ENCODE measurements around the gene TBC1D5.

The TBC1D5 gene

DNA sequence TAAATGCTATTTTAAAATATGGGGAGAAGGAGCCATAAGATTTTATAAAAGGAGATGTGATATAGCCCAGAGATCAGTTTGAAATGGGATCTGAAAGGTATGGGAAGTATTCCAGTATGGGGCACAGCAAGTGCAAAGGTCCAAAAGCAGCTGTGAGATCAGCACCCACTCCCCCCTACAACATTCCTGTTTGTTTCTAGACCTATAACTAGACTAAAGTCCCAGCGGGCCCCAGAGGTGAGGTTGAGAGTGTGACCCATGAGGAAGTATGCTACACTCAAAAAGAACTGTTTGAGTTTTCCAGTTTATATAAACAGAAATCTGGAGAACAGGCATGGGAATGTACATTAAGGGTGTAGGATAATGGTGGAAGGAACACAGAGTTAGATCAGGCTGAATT lies 152.5 kb downstream of the TBC1D5 start:
- no peak for DNase-seq (ENCODE audit: low read depth in 2 of 2)

DNA sequence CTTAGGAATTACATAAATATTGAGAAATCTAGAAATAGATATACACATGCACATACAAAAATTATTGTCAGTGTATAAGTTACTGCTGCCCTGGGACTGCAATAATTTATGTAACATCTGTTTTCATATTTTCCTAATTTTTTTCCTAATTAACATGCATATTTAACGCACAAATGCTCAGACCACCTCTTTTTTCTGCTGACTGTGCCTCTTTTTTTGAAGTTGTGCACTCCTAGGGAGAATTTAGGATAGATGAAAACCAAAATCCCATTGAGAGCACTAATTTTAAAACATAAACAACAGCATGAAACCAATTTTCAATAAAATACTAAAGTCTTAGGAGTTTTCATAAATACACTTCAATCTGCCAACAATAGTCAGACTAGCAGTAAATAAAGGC lies 154.0 kb downstream of the TBC1D5 start:
- DNase-seq (ENCODE audit: low read depth in 2 of 2), result no peak

DNA sequence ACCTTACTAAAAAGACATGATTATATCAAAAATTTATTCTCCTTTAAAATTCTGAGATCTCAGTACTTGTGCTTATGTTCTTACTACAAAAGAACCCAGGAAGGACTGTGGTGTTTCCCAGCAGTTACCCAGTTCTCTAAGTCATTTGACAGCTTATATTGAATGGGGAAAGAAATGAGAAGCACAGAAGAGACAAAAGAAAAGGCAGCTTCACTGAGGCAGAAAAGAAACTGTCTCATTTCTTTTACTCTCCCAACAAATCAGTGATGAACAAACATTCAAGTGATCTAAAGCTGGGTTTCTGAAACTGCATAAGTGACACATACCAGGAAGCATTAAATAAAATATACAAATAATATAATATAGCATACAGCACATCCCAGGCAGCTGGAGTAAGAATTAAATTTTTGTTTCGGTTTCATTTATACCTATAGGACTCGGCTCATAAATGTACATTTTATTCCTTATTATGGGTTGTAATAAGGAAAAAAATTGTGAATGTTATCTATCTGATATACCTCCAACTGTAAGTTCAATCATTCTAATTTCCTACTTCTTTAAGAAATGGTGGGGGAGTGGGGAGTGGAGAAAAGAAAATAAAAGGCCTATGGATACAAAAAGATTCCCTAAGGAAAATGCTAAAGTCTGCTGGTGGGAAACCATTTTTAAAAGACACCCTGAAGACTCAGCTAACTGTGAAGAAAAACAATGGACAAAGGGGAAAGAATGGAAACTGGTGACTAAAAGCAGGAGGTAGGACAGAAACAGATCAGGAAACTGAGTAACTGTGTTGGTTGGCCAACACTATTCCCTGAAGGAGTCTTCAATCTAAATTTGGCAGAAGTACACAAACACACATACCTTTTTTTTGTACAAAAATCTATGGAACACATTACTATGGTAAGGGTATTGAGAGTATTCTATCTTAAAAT lies 156.8 kb downstream of the TBC1D5 start:
- no peak for DNase-seq (ENCODE audit: low read depth in 2 of 2)

DNA sequence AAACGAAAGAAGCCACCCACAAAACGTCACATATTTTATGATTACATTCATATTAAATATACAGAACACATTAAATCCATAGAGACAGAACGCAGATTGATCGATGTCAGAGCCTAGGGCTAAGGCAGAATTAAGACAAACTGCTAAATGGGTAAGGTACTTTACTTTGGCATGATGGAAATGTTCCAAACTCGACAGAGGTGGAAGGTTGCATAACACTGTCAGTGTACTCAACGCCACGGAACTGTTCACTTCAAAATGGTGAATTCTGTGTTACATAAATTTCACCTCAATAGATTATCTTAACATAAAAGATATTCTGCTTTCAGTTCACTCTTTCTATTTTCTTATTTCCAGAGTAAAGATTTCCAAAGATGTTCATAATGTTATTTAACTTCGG lies 158.4 kb downstream of the TBC1D5 start:
- DNase-seq (ENCODE audit: low read depth in 2 of 2), result no peak

DNA sequence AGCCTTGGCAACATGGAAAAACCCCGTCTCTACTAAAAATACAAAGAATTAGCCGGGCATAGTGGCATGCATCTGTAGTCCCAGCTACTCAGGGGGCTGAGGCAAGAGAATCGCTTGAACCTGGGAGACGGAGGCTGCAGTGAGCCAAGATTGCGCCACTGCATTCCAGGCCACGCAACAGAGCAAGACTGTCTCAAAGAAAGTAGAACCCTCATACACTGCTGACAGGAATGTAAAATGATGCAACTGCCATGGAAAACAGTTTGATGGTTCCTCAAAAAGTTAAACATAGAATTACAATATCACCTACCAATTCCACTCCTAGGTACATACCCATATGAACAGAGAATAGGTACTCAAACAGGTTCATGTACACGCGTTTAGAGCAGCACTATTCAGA lies 158.9 kb downstream of the TBC1D5 start:
- DNase-seq (ENCODE audit: low read depth in 2 of 2), result no peak

DNA sequence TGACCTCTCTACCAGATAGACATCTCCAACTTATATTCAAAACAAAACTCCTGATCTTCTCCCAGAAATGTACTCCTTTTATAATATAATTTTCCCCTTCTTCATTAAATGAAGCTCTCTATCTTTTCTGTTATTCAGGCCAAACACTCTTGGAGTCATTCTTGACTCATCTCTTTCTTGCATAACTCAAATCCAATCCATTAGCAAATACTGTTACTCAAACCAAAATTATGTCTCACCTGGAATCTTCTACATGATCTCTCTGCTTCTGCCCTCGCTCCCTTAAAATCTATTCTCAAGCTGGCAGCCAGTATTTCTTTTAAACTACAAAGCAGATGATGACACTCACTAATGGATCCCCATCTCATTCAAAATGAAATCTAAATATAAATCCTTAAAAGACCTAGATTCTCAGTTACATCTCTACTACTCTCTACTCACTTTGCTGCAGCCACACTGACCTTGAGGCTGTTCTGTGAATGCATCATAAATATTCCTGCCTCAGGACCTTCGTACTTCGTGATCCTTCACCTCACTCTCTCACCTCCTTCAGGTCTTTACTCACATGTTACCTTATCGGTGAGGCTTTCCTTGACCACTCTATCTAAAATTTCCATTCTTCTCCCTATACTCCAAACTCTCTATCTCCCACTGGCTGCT lies 160.9 kb downstream of the TBC1D5 start:
- no peak for DNase-seq (ENCODE audit: low read depth in 2 of 2)

DNA sequence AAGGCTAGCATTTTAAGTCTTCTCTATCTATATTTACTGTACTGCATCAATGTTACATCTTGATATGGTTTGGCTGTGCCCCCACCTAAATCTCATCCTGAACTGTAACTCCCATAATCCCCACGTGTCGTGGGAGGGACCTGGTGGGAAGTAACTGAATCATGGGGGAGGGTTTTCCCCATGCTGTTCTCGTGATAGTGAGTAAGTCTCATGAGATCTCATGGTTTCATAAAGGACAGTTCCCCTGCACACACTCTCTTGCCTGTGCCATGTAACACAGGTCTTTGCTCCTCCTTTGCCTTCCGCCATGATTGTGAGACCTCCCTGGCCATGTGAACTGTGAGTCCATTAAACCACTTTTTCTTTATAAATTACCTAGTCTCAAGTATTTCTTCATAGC lies 161.5 kb downstream of the TBC1D5 start:
- DNase-seq (ENCODE audit: low read depth in 2 of 2), result no peak

DNA sequence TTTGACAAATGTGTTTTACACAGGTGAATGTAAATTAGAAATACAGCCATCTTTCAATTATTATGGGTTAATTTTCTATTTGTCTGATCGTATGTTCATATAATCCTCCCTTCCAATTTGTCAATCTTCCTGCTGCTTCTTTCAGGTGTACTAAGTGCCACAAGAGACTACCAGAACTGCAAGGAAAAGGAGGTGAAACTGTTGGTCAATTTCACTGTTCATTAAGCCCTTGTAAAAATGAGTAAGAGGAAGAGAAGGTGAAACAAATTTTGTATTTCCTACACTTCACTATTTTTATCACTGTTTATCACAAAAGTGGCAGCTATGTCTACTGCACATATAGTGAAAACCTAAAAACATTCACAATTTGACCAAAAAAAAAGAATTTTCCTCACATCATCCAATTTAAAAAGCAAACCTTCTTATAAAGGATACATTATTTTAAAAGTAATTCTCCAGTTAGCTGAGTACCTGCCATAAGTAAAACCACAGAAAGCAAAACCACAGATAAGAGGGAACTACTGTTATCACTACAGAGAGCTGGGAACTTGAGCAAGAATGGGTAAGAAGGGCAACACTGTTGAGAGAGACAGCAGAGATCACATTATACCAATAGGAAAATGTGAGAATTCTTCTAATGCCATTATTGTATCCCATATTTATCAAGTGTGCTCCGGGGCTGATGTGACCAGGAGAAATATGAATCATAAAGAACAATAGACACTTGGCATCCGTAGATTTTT lies 163.0 kb downstream of the TBC1D5 start:
- no peak for DNase-seq (ENCODE audit: low read depth in 2 of 2)

DNA sequence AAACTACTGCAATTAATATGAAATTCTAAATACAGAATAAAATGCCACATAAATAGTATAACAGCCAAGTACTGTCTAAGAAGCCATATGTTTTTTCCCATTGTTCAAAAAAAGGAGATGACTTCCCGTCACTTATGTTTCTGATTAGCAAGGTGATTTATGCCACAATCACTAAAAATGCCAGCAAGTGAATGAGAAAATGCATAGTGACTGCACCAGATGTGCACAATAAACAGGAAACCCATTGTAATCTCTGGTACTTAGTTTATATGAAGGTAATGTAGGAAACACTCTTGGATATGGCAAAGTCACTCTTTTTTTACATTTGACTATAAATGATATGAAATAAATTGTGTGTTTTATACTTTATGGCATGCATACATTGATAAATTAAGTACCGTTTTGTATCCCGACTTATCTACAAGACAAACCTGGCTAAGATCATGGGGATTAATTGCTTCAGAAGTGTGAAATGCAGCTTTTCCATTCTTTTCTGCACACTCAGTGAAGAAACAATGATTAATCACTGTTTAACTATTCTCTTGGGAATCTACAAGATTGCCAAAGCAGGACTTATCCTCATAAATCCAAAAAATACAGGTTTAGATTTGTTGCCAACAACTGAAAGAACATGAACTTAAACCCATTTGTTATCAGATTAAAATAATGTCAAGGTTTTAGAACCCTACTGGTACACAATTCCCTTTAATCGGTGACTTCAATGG lies 164.5 kb downstream of the TBC1D5 start:
- DNase-seq (ENCODE audit: low read depth in 2 of 2), result peak; percentile 60 to 62

DNA sequence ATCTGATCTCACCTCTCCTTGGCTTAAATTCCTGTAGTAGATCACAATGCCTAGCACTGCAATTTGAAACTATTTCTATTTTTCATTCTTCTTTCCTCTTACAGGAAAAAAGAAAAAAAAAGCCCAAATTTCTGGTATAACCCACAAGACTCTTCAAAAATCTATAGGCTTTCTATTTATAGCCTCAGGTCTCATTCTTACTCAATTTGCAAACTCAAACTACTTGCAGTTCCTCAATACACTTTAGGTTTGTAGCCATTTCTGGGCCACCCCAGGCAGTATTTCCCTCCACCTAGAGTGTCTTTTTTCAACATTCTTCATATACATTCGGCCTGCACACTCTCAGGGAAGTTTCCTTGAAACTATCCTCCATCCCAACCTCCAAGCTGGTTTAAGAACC lies 169.0 kb downstream of the TBC1D5 start:
- DNase-seq (ENCODE audit: low read depth in 2 of 2), result no peak

DNA sequence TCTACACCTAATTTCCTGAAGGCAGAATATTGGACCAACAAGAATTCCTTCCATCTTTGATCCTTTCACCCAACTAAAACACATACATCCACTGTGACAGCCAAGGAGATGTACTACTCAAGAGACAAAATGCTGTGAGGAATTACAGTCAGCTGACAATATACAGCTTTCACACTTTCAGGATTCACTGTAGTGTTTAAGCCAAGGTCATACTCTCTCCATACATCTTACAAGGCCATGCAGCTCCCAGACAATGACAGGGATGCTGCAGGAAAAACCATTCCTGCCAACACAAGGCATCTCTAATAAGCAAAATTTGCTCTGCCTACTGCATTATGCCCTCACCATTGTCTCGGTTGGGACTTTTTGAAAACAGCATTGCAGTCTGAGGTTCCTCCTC lies 170.7 kb downstream of the TBC1D5 start:
- DNase-seq (ENCODE audit: low read depth in 2 of 2), result no peak

DNA sequence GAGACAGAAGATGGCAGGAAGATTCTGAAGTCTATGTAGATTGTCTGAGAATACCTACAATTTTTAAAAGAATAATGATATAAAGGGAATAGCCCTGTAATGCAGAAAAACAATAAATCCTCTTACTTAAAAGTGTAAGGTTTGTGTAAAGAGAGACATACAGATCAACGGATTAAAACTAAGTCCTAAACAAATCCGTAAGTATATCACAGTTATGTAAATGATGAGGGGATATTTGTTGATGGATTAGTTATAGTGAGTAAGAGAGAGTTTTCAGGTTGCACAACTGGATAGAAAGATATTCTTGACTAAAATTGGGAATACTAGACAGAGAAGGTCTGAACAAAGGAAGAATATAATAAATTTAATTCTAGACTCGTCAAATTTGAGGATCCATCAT lies 179.6 kb downstream of the TBC1D5 start:
- DNase-seq (ENCODE audit: low read depth in 2 of 2), result no peak

DNA sequence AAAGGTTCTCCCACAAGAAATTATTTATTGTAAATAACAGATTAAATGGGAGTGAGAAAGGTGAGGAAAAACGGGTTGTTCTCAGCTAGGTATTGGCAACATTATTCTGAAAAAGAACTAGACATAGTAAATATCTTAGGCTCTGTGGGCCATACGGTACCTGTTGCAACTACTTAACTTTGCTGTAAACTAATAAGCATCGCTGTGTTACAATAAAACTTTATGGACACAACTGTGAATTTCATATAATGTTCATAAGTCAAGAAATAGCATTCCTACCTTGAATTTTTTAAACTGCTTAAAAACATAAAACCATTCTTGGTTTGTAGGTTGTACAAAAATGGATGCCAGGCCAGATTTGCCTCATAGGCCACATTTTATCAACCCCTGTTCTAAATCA lies 183.9 kb downstream of the TBC1D5 start:
- no peak for DNase-seq (ENCODE audit: low read depth in 2 of 2)

DNA sequence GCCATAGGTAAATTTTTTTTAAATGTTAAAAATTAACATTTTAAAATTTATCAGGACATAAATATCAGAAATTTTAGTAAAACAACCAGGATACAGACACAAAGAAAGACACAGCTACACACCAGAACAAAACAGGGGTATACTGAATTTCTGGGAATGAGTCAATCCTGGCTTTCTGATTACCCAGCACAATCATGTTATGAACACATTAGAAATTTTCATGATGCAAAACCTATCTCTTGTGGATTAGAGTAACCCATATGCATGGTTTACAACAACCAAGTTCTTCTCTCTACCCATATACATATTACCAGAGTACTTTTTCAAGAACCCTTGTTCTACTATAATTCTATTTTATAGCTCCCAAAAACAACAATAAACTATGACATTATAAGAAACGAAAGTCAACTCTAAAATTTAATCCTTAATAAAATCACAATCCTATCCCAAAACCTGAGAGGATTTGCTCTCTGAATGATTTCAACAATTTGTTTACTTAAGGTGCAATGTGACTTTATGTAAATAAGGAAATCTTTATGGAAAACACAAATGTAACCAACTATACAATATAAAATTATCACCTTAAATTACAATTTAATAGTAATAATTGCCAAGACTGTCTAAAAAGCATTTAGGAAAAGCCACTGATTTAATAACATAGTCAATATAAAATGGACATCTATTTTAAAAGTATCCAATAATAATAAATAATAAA lies 184.5 kb downstream of the TBC1D5 start:
- DNase-seq (ENCODE audit: low read depth in 2 of 2), result no peak

DNA sequence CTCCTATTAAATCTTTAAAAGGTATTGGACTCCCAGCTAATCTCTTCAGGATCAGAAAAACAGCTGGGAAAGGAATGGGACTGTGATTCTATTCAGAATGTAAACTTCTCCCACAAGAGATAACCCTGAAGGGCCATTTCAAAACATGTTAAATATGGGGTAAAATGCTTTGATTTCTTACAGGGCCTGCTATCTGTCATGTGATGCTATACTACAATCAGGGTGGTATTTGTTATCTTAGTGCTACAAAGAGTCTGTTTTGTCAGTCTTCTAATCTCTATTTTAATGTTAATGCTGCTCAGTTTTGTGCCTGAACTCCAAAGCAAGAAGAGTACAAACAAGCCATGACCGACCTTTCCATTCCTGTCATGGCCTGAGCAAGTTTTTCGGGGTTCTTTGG lies 186.9 kb downstream of the TBC1D5 start:
- DNase-seq (ENCODE audit: low read depth in 2 of 2), result no peak

DNA sequence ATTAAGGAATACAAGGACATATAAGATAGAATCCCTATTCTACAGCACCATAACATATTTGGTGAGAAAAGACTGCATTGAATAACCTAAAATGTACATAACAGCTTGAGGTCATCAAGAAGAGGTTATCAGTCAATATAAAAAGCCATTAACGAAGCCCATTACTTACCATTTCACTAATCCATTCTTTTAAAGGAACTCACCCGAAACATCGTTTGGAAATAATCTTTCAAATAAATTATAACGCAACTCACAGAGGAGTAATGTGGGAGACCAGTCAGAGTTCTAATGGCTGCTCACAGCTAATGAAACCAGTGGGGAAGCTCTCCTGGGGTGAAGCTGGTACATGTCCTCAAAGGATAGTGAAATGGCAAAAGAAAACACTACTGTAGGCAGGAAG lies 188.4 kb downstream of the TBC1D5 start:
- DNase-seq (ENCODE audit: low read depth in 2 of 2), result no peak

DNA sequence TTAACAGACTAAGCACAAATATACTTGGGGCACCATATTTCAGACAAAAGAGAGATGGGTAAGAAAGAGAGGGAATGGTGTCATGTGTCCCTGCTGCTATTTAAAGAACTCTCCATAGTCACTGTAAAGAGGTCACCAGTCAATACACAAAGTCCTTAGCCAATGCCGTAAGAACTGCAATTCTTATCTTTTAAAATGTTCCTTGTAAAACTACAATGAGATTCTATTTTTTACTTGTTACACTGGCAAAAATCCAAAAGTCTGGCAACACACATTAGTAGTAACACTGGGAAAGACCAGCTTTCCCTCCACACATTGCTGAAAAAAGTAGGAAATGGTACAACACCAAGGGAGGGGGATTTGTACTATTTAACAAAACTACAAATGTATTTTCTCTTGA lies 189.4 kb downstream of the TBC1D5 start:
- no peak for DNase-seq (ENCODE audit: low read depth in 2 of 2)

DNA sequence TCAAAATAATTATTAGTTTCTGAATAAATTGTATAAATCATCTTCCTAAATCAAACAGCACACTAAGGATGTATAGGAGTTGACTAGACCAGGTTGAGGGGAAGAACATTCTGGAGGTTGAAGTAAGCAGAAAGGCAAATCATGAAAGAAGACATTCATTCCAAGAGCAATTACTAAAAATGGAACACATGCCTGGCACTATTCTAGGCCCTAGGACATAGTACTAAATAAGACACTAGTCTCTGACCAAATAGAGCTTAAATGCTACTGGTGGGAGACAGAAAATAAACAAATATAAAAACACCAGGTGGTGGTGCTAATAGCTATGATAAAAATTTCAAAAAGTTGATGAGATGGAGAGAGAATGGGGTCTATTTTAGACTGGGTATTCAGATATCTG lies 190.1 kb downstream of the TBC1D5 start:
- no peak for DNase-seq (ENCODE audit: low read depth in 2 of 2)

DNA sequence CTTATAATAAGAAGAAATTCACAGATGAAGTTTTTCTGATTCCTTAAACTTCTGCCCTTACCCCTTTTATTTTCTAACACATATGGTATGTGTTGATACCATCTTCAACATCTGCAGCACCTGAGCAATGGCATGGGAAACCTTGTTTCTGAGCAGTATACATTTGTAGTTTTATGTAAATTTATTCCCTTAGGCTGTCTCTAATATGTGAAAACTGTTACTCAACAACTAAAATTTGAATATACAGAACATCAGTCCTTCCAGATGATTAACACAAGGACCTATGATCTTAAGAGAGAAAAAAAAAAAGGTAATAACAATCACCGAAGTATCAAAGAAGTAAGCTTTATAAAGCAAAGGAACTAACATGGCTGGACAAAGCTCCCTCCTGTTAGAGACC lies 190.5 kb downstream of the TBC1D5 start:
- DNase-seq (ENCODE audit: low read depth in 2 of 2), result no peak

DNA sequence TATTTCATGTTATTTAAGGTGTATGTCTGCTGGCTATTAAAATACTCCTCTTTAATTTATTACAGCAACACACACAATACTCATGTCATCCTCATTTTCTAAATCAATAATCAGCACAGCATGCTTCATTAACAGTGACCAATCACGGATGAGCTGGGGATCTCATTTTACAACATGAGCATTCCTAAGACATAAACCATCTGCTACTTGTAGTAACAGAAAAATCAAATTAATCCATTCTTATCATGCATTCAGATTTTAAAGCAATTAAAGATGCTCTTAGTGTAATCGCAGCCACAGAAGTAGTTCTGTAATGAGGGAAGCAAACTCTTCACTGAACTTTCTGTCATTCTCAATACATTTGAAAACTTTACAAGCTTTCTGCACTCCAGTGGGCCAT lies 191.1 kb downstream of the TBC1D5 start:
- DNase-seq (ENCODE audit: low read depth in 2 of 2), result no peak

DNA sequence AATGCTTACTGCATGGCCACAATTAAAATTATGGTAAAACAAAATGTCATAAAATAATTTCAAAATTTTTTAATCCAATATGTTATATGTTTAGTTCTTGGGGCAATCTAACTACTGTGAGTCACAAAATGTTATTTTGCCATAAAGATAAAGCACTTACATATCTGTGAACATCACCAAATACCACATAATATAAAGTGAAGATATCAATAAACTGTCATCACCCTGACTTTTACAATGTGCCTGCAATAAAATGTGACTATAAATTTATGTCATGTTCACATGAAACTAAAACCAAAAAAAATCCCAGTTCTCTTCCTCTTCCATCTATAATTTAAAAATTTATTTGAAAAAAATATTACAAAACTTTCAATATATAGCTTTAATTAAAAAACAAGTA lies 191.8 kb downstream of the TBC1D5 start:
- DNase-seq (ENCODE audit: low read depth in 2 of 2), result no peak

All from fibroblast of skin of left biceps (primary cell).